ENCODE data around the gene CBX8.

DNA sequence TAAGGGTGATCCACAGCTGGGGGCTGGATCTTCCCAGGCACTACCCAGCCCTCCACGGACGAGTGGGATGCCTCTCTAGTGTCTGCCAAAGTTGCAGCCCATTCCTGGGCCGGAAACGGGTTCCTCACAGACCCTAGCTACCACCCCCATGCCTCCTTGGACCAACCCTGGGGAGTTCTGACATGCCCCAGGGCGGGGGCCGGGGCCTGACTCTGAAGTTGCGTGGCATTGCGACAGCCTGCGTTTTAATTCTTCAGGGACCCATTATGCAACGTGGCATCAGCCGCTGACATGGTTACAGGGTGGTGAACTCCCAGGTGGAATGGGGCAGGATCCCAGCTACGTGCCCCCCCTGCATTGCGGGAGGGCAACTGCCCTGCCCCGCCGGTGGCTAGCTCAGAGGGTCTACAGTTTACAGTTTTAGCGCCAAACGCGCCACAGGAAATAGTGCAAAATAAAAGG is 39.7 kb upstream of the CBX8 start:
- TF ChIP-seq, protein P1, sequence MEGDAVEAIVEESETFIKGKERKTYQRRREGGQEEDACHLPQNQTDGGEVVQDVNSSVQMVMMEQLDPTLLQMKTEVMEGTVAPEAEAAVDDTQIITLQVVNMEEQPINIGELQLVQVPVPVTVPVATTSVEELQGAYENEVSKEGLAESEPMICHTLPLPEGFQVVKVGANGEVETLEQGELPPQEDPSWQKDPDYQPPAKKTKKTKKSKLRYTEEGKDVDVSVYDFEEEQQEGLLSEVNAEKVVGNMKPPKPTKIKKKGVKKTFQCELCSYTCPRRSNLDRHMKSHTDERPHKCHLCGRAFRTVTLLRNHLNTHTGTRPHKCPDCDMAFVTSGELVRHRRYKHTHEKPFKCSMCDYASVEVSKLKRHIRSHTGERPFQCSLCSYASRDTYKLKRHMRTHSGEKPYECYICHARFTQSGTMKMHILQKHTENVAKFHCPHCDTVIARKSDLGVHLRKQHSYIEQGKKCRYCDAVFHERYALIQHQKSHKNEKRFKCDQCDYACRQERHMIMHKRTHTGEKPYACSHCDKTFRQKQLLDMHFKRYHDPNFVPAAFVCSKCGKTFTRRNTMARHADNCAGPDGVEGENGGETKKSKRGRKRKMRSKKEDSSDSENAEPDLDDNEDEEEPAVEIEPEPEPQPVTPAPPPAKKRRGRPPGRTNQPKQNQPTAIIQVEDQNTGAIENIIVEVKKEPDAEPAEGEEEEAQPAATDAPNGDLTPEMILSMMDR (IDR thresholded peaks at IDR 0.05): no peak
- TF ChIP-seq POLR2A (IDR thresholded peaks at IDR 0.05): no peak
